NCI-H2081 treated with DMSO at 0.1 percent for 48 hours (cell line): Measurements from ENCODE around the gene ASTN1.
A peak's percentile ranks its signal among the peaks of the same experiment; 100 is the strongest.
"Not testable (repeated sequence)": the region's sequence is repeated elsewhere in the genome, so short reads cannot be mapped to it uniquely, and the experiment has no call there.

Experiments used
- DNase-seq: peaks from one replicate; lab custom pipeline; 2025; lab: John Stamatoyannopoulos, UW

ASTN1 gene

DNA sequence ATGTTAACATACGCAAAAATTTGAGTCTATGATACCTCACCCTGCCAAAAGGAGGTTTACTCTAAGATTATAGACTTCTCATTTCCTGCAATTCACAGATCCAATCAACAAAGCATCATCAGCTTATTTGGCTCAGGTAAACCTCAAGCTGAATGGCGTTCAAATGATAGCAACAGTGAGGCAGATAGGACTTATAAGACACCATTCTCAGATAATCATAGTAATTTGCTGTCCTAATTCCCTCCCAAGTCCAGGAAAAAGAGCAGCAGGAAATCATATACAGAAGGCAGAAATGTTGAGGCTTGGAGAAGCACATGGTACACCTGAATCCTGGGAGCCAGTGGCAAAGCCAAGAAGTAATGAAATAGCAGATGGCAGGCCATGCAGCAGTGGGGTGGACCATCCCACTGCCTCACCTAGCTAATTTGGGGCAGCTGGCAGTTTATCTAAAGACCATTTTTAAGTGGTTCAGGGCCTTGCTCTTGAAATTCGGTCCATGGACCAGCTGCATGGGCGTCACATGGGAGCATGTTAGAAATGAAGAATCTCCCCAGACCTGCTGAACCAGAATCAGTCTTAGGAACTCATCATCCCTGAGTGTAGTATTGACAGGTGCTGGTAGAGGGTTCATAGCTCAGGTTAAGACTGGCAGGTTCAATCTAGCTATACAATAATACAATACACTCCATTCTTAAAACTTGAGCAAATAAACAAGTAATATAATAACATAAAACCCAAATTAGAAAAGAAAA lies 57.7 kb downstream of the ASTN1 start:
- peak; percentile 39 for DNase-seq

DNA sequence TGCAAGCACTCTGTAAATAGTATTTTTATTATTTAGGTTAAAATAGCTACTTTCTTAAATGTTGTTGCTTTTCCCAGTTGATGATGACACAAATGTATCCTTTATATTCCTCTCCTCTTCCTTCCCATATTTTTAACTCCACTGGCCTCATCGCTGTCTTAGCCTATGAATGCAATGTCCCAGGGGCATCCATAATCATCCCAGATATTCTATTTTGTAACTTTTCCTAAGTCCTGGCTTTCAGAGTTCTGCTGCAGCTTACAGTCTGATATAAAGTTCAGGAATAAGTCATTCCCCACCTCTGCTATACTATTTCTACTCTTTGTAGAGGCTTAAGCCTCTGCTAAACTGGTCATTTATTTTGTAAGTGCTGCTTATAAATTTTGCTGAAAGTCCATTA lies 58.3 kb downstream of the ASTN1 start:
- DNase-seq: no peak

DNA sequence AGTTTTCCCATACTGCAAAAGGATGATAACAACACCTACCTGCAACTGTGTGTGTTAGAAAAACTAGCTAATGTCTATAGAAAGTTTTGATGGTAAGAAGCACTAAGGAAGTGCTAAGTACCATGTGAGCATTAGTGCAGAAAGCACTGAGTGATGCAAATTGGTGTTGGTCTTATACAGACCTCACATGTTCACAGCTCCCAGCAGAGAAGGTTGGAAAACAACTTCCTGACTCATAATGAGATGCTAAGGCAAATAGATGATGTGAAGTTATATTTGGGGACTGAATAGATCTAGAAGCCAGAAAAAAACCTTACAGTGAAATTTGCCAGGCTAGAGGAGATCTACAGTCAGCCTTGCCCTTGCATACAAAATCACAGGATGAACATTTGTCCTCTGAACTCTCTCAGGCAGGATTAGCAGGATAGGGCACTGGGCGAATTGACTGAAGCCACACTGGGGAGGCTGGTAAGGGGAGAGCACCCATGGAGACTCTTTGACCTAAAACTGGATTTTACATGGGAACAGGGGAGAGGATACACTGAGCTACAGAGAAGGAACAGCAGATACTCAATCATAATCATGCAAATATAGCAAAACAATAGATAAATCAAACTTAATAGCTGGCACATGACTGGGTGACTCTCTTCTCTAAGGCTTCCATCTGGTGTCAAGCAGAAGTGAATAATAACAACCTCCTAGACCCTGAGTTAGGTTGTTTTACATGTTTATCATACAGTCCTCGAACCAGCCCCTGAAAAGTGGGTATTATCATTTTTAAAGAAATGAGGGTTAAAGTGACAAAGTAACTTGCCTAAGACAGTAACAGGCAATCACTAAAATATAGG lies 61.3 kb downstream of the ASTN1 start:
- DNase-seq: no peak

DNA sequence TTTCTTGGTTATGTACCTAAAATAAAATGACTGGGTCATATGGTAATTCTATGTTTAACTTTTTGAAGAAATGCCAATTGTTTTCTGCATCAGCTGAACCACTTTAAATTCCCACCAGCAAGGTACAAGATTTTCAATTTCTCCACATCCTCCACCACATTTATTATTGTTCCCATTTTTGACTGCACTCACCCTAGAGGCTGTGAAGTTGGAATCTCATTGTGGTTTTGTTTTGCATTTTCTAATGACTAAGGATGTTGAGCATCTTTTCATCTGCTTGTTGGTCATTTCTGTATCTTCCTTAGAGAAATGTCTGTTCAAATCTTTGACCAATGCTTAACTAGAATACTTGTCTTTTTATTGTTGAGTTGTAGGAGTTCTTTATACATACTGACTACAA lies 72.5 kb downstream of the ASTN1 start:
- DNase-seq: no peak

DNA sequence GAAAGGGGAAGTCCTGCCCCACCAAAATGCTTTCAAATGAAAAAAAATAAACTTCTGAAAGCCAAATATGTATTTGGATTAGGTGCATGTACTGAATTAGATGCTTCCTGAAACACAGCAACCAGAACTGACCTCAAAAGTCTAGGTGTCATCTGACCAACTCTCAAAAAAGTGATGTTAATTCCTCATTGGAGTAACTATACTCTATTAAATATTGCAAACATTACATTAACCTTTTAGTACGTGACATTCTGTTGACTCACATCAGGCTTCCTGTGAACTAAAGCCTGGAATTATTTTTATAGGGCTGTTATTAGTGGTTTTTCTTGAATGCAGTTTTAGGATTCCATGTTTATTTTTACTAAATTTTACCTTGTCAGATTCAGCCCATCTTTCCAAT lies 73.5 kb downstream of the ASTN1 start:
- DNase-seq: no peak

DNA sequence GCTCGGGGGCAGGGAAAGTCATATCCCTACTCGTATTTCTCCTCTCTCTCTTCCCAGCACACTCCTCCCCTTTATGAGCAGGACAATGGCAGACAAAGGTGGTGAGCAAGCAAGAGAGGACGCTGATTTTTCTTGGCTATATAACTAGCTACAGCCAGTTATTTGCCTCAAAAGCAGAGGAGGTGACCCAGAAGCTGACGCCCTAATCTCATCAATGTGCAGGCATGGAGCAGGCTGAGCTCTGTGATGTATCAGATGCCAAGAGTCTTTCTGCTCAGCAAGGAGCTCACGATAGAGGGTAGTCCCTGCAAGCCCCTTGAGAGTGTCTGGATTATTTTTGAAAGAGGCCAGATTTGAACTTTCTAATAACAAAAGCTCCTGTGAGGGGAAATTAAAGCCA lies 75.5 kb downstream of the ASTN1 start:
- DNase-seq: no peak

DNA sequence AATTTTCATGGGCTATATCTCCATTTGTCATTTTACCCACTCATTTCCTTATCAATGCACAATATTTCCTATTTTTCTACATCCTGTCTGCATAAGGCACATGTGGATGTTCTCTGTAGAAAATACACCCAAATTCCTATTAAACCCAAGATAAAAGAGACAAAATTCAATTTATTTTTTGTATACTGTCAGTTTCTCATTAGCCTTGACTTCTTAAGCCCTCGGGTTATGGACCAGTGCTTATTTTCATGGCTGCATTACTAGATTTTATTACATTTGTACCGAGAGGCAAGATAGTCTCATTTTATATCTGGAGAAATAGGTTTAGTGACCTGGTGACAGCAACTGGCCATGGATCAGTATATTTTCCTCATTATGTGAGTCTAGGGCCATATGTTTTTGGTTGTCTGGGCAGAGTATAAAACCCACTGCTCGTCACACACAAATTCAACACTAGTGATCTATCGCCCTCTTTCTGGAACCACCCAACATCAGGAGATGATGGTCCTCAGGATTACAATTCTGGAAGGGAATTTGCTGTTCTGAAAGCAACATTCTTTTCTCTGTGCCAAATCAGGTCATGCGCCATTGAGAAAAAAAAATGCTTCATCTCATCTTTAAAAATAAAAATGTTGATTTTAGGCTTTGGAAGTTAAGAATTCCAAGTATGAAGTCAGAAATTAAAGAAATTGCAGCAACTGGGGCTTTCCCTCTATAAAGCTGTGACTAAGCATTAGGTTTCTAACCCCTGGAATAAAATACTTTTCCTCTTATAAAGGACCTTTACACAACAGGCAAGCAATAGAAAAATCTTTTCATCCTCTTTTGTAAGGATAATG lies 81.4 kb downstream of the ASTN1 start:
- DNase-seq: no peak

DNA sequence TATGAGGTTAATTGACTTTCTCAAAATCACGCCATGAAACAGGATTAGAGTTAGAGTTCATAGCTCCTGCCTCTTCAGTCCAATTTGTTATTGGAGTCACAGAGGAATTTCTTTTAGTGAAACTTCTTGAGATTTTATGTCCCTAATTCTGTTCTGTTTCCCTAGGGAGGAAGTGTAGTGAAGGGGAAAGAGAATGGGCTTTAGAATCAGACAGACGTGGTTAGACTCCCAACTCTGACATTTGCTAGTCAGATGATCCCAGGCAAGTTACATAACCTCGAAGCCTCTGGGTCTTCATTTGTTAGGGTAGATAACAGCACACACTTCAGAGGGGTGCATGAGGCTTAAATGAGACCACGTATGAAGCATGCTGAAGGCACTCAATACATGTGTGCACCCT lies 83.9 kb downstream of the ASTN1 start:
- no peak for DNase-seq

DNA sequence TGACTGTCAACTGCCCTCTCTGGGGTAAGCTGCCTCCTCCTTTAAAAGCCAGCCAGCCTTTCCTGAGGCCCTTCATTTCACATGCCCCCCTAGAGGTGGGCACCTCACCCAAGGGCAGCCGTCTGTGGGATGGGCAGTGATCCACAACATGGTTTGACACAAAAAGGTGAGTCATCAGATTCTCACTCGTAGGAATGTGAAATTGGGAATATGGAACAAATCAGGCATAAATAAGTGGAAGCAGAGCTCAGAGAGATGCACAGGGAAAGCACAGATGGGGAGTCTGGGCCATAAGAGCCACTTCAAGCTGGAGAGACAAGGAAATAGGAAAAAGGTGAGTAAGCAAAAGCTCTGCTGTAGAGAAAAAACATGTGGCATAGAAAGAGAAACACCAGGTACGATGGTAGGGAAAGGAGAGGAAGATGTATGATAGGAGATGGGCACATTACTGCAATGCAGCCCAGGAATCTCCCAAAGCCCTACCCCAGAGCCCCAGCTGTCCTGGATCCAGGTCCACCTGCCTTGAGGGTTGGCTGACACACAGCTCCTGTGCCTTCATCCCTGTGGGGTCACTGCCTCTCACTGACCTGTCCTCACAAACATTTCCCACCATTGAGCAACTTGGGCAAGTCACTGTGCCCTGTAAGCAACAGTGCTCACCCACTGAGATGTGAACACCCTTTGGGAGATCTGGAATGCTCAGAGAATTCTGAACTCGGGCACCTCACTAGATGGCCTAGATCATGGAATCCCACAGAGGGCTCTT lies 86.6 kb downstream of the ASTN1 start:
- DNase-seq: no peak

DNA sequence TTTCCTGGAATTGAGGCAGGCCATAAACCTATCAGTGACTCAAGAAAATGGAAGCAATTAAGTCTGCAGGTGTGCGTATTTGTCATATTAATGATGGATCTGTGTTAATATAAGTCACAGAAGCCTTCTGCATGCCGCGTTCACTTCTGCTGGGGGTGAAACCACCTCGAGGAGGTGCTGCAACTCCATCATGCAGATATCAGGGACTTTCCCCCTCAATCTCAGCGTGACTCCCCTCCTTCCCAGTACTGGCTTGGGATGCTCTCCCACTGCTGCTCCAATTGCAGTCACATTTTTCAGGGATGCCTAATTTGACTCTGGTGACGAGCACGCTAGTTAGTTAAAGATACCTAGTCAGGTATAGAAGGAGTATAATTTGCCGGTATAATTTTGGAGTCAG lies 87.5 kb downstream of the ASTN1 start:
- DNase-seq: no peak

DNA sequence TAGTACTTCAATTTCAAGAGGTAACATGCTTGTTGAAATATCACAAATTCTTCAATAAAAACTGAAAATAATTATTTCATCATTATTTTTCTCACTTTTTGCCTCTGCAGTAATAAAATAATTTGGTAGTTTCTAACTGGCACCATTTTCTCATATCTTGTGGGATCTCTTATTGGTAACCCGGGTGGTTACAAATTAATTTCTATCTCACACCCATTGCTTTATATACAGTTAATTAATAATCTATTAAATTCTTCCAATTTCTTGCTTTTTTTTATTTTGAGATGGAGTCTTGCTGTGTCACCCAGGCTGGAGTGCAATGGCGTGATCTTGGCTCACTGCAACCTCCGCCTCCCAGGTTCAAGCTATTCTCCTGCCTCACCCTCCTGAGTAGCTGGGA lies 89.7 kb downstream of the ASTN1 start:
- DNase-seq: not testable (repeated sequence)

DNA sequence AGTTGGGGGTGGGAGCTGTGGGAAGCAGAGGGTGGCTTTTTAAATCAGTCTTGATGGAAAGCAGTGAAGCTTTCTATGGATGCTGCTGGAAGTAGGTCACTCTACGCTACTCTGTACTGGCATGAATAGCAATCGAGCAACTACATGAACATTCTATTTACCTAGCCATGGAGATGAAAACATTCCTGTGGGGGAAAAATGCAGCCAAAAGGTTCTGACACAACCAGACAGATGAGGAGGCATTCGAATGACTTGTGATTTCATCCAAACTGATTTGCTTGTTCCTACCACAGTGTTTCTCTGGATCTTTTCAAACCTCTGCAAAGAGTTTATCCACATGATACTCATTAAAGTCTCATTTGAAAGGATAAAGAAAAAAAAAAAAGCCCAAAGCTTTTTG lies 95.0 kb downstream of the ASTN1 start:
- no peak for DNase-seq

DNA sequence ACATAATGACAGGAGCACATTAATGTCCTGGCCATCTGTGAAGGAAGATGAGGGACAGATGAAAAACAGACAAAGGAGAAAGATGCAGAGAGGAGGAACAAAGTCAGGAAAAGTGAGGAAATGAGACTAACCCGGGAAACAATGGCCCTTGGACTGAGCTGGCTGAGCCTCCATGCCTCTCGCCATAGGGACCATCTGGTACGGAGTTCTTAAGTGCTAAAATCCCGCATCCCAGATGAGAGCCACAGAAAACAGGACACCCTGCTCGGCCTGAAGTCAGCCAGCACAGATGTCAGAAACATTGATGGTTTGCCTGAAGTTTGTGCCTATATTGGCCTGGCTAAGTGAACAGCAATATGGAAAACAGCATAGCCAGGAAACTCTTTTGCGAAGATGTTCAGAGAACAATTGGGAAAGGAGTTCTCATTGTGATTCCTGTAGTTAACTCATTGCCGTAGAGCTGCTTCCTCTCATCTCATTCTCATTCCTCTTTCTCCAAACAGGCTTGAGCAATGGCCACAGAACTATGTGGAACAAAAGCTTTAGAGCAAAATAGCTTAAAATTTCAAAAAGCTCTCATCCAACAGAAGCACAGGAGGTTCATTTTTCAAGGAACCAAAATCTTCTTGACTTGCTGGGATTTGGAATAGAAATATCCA lies 96.6 kb downstream of the ASTN1 start:
- DNase-seq: no peak

DNA sequence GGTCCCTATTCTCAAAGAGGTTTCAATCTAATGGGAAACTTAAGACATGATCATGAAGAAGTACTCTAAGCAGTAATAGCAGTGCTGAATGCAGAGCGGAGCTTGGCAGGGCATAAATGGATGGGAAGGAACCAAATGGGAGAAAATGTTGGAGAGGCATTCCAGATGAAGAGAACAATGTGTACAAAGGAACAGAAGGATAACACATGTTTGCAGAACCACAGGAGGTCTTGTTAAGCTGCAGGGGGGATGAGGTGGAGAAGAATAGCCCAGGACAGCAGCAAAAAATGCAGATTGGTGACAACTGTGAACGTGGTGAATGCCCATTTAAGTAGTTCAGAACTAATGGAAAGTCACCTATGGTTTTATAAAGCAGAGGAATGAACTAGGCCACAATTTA lies 99.1 kb downstream of the ASTN1 start:
- DNase-seq: no peak

DNA sequence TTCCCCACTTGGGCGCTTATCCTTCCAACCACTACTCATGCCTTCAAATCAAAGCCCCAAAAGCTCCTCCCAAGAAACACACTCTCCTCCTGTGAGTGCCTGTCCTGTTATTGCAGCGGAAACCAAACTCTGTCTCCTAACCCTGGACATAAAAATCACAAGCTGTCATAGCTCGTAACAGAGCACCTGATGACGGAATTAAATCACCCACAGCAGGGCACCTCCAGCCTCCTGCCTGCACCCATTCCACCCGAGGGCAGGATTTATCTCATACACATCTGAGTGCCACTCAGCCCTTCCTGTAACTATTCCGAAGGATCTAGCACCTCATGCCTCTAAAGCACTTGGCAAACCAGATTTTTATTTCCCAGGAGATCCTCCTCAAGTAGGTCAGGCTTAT lies 100.9 kb downstream of the ASTN1 start:
- DNase-seq: no peak

DNA sequence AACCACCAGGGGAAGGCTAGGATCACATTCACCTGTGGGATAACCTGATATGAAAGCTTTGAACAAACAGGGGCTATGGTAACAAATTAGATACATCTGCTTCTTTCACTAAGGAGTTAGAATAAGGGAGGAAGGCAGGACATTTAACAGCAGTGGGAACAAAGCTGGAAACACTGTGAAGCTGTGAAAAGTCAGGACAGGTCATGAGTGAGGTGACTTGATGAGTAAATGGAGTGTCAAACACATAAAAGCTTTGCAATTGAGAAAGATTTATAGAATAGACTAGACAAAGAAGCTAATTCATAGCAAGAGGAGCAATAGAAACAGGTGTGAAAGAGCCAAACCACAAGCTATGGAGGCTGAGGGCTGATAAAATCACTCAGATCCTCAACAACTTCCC lies 110.0 kb downstream of the ASTN1 start:
- no peak for DNase-seq

DNA sequence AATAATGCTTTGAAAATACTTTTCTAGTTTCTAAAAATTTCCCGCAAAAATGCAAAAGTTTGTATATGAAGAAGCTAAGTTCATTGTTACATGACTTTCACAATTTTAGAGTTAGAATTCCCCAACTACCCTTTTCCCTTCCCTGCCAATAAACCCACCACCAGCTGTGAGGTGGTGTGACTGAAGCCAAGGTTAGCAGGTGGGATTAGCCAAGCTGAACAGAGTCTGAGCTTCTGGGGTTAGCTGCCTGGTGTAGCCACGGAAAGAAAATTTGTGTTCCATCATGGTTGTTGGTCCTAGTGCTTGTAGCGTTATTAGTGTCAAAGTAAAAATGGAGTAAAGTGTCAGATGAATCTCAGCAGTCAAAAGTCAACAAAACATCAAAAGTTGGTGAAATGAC lies 110.9 kb downstream of the ASTN1 start:
- no peak for DNase-seq

DNA sequence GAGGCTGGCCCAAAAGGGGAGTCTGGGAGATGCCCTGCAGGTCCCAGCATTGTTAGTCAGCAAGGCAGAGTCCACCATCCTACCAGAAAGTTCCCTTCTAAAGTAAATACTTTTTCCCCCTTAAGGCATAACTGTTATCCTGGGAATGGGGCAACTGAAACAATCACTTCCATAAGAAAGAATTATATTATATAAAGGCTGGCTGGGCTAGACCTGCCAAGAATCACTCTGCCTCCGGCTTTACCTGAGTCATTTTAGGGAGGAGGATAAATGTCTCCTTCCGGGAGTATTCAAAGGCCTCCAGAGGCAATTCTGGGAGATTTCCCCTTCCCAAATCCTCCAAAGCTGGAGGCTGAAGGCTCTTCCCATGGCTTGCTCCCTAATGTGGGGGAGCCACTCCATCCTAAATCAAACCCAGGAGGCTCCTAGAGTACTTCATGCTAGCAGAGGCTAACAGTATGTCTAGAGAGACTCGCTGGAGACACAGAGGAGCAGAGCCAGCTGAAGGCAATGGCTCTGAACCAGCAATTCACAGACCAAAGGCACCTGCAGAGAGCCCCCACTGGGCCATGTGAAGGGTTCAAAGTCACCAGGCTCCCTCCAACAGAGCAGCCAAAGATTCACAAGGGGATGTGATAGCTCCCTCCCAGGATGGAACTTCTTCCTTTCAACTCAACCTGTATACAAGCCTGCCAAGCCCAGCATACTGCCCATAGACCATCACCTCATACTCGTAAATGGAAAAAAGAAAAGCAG lies 116.0 kb downstream of the ASTN1 start:
- no peak for DNase-seq

DNA sequence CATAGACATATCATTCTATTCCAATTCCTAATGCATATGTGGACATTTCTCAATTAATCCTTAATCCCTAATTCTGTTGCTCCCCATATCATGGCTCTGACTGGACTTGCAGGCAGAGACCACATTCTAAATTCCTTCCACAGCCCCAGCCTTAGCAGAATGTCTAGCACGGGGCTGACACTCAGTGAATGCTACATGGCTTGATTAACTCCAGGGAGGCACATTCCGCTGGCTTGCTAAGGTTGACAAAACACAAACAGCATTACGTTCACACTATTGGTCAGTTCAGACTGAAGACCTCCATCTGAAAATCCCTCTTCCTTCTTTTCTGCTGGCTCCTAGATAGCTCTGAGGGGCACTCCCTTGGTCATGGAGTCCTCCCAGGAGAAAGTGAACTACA lies 119.4 kb downstream of the ASTN1 start:
- DNase-seq: no peak

DNA sequence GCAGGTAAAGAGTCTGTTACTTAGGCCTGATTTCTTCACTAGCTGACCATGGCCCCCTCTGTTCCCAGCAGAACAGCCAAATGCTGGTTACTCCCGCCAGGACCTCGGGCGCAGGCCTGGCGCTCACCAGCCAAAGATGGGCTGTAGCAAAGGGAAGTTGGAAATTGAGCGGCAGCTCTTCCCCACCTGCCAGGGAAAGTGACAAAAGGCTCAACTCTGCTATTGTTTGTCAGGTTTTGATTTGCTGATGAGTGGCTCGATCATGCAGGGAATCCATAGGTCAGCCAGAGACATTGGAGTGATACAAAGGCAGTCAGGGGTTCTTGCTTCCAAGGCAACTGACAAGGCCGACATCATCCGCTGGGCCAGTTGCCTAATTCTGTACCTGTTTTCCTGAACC lies 120.1 kb downstream of the ASTN1 start:
- DNase-seq: no peak

DNA sequence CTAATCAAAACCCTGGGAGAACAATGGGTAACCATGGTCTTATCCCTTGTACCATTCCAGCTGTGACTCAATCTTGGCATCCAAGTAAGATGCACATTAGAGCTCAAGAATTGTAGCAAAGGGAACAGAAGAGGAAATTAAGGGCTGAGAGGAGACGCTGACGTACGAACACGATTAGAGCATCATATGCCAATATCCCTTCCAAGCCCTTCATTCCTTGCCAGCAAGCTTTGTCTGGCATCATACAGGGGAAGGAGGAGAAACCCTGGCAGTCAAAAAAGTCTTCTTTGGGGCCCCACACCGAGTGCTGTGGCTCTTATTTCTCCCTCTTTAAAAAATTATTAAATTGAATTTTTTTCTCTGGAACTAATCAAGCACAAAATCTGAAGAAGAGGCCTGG lies 120.9 kb downstream of the ASTN1 start:
- DNase-seq: no peak
